ENCODE measurements around the gene PIM3.

The PIM3 gene

DNA sequence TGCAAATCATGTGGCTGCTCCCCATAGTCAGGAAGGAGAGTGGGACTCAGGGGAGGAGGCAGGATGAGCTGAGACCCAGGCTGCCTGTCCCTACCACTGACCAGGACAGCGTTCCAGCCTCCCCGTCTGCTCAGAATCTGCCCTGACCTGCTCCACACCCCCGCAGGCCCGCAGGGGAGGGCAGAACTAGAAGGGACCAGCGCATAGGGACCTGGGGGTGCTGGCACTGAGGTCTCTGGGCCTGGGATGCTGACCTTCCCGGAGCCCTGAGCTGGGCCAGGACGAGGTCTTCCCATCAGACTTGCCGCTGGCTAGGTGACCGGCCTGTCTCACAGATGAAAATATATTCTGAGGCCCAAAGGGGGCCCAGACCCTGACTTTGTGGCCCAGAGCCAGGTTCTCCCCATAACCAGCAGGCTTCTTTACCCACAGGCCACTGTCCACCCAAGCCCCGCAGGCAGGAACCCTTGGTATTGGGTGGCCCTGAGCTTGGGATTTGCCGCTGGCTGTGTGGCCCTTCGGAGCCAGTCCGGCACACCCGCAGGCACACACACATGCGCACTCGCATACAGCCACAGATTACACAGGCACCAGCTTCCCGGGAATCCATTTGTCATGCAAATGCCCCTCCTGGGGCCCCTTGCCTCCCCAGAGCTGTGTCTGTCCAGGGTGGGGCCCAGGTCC is 13.8 kb upstream of the PIM3 start:
- no peak overlapping the region for H3K4me3 ChIP-seq (ENCODE audit: low read length)
- no peak for DNase-seq (ENCODE audit: low read depth)
- TF ChIP-seq CTCF (conservative IDR thresholded peaks at IDR 0.05; ENCODE audit: low read length) = no peak

DNA sequence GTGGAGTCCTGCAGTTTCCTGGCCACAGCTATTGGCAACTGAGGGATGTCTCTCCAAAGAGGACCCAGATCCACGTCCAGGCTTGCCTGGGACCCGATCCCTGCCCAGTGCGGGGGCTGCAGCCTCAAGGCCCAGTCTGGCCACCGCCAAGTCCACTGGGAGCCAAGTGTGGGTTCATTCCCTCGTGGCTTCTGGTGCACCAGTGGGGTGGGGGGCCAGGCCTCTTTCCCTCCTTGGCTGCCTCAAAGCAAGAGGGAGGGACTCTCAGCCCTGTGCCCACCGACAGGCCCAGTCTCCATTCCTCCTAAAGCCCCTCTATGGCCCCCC is 13.3 kb upstream of the PIM3 start:
- TF ChIP-seq CTCF (conservative IDR thresholded peaks at IDR 0.05; ENCODE audit: low read length) = no peak
- DNase-seq (ENCODE audit: low read depth) = no peak
- no peak overlapping the region for H3K4me3 ChIP-seq (ENCODE audit: low read length)

DNA sequence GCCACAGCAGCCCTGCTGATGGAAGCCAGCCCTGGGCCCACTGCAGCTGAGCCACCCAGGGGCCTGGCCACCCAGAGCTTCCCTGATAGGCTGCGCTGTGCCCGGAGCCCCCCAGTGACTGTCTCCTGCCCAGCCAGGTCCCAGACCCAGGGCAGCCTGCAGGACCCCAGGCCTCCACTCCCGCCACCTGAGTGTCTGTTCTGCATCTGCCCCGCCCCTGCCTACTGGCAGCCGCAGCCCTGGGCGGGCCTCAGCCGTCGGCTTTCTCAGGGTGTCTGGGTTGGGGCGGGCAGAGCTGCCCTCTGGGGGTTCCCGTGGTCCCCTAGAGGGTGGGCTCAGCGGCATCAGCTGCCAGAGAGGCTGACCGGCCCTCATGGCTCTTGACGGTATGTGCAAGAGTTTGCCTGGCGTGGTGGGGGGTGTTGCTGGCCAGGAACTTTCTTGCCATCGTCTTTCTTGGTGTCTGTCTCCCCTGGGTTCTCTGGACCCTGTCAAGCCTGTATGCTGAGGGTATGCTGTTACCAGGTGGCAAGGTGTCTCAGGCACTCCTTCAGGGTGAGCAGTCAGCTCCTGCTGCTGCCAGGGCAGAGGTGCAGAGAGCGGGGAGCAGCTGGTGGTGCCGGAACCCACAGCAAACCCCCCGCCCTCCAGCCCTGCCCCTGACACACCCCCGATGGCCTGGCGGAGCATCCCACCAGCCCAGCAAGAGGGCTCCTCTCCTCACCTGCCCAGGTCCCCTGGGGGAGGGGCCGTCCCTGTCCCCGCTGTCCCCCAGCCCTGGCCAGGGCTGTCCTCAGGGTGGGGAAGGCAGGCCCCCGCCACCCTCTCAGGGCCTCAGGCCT is 12.2 kb upstream of the PIM3 start:
- DNase-seq (ENCODE audit: low read depth) = no peak
- no peak for TF ChIP-seq CTCF (conservative IDR thresholded peaks at IDR 0.05; ENCODE audit: low read length)
- H3K4me3 ChIP-seq (ENCODE audit: low read length) = no peak overlapping the region

DNA sequence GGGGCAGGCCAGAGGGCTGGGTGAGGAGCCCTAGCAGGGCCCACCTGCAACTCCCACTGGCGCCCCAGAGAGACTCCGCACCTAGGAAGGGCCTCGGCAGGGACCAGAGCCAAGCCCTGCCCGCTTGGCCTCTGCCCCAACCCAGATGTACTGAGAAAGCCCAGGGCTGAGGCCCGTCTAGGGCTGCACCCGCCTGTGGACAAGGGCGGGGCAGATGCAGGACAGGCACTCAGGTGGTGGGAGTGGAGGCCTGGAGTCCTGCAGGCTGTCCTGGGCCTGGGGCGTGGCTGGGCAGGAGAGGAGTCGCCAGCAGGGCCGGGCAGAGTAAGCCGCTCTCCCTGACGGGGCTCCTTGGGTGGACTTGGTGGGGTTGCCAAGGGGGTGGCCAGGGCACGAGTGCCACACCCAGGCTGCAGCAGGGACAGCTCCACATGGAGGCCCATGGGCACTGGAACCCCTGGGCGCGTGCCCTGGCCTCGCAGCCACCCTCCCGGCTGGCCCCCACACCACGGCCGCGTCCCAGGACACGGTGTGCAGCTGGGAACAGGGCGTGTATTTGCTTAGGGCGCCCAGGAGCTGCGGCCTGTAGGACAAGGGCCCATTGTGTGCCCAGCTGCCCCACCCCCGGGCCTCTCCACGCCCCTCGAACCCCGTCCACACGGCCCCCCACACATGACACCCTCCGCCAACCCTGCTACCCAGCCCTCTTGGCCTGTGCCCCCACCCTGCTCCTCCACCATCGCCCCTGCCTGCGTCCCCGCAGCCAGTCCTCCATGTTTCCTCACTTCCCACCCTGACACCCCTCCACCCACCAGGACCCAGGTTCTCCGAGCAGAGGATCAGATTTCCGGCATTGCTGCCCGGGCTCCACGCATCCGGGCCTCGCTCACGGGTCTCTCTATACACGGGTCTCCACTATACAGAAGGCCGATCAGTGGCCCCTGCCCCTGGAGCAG is 11.3 kb upstream of the PIM3 start:
- H3K4me3 ChIP-seq (ENCODE audit: low read length) = no peak overlapping the region
- no peak for TF ChIP-seq CTCF (conservative IDR thresholded peaks at IDR 0.05; ENCODE audit: low read length)
- no peak for DNase-seq (ENCODE audit: low read depth)

GRCh38 chr22:49949914-49950292 is 10.7 kb upstream of the PIM3 start:
- H3K4me3 ChIP-seq (ENCODE audit: low read length) = no peak overlapping the region
- no peak for DNase-seq (ENCODE audit: low read depth)
- TF ChIP-seq CTCF (conservative IDR thresholded peaks at IDR 0.05; ENCODE audit: low read length) = no peak

GRCh38 chr22:49950396-49950994 is 10.1 kb upstream of the PIM3 start:
- no peak overlapping the region for H3K4me3 ChIP-seq (ENCODE audit: low read length)
- TF ChIP-seq CTCF (conservative IDR thresholded peaks at IDR 0.05; ENCODE audit: low read length) = no peak
- no peak for DNase-seq (ENCODE audit: low read depth)

Measured in AG10803 (cell line).